ENCODE measurements around the gene FBXL4.

The FBXL4 gene

DNA sequence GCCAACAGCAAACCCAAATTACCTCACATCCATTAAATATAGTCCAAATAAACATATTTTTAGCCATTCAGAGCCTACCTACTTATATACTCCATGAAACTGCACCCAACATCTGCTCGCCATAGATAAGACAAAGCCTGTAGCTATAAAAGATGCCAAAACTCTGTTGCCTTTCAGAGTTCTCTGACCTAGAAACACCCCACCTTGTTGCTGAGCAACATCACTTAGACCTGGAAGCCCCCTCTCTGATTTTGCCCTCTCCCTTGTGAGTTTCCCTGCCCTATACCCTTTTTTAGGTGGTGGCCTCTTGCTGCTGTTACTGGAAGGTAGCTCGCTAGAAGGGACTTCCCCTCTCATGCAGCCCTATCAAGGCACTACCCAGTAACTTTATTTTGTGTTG, 27.7 kb upstream of the FBXL4 start:
- DNase-seq, result no peak
- H3K4me3 ChIP-seq, result no peak overlapping the region
- H3K9me3 ChIP-seq, result no peaks in the 10 kb centered on the region
- intact Hi-C loops (cut with DNase I; ENCODE audit: low total_unique reads), result no loop called here
- peaks cover 0 to 18% (median 0%) of the 10 kb centered on the region in 4 donors for H3K4me1 ChIP-seq
- H3K27ac ChIP-seq, result no peak overlapping the region
- no peaks in the 10 kb centered on the region for H3K36me3 ChIP-seq
- TF ChIP-seq, protein P1, sequence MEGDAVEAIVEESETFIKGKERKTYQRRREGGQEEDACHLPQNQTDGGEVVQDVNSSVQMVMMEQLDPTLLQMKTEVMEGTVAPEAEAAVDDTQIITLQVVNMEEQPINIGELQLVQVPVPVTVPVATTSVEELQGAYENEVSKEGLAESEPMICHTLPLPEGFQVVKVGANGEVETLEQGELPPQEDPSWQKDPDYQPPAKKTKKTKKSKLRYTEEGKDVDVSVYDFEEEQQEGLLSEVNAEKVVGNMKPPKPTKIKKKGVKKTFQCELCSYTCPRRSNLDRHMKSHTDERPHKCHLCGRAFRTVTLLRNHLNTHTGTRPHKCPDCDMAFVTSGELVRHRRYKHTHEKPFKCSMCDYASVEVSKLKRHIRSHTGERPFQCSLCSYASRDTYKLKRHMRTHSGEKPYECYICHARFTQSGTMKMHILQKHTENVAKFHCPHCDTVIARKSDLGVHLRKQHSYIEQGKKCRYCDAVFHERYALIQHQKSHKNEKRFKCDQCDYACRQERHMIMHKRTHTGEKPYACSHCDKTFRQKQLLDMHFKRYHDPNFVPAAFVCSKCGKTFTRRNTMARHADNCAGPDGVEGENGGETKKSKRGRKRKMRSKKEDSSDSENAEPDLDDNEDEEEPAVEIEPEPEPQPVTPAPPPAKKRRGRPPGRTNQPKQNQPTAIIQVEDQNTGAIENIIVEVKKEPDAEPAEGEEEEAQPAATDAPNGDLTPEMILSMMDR (IDR thresholded peaks at IDR 0.05), result no peak
- H3K27me3 ChIP-seq, result no peaks in the 10 kb centered on the region

DNA sequence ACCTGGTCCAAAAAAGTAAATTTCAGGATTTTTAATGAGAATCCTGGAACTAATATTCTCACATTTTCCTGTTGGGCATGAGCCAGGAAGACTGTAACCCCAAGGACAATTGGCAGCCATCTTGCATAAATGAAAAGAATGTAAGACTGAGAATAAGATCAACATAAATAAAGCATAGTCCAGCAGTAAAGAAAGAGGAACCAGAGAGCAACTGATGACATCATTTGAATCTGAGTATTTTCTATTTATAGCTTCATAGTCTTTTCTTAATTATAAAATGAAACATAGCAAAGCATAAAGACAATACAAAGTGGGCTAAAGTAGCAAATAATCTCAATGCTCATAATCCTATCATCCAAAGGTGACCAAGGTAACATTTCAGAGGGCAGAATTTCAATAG, 26.6 kb upstream of the FBXL4 start:
- peaks cover 0 to 9% (median 0%) of the 10 kb centered on the region in 4 donors for H3K4me1 ChIP-seq
- H3K4me3 ChIP-seq, result no peak overlapping the region
- intact Hi-C loops (cut with DNase I; ENCODE audit: low total_unique reads), result no loop called here
- DNase-seq, result no peak
- H3K36me3 ChIP-seq, result no peaks in the 10 kb centered on the region
- TF ChIP-seq, protein P1 (IDR thresholded peaks at IDR 0.05), result no peak
- no peaks in the 10 kb centered on the region for H3K27me3 ChIP-seq
- H3K27ac ChIP-seq, result no peak overlapping the region
- no peaks in the 10 kb centered on the region for H3K9me3 ChIP-seq

DNA sequence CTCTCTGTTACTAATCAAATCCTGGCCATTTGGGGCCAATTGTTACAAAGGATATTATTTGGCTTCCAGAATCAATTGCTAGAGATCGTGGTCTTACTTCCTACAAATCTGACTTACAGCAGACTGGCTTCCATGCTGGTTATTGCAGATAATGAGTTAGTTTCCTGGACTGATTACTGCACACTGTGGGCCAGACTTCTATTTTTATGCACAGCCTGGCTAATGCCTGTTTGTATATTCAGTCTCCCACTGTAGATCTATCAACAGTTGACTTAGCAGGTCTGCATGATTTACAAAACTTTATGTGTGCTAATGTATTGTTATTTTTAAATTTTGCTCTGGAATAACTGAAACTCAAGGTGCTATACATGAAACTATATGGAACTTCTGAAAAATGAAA, 25.8 kb upstream of the FBXL4 start:
- DNase-seq, result no peak
- peaks cover 0 to 2% (median 0%) of the 10 kb centered on the region in 3 donors for H3K9me3 ChIP-seq
- TF ChIP-seq, protein P1 (IDR thresholded peaks at IDR 0.05), result no peak
- intact Hi-C loops (cut with DNase I; ENCODE audit: low total_unique reads), result no loop called here
- no peaks in the 10 kb centered on the region for H3K27me3 ChIP-seq
- peaks cover 0 to 1% (median 0%) of the 10 kb centered on the region in 4 donors for H3K4me1 ChIP-seq
- no peak overlapping the region for H3K27ac ChIP-seq
- H3K36me3 ChIP-seq, result no peaks in the 10 kb centered on the region
- H3K4me3 ChIP-seq, result no peak overlapping the region

DNA sequence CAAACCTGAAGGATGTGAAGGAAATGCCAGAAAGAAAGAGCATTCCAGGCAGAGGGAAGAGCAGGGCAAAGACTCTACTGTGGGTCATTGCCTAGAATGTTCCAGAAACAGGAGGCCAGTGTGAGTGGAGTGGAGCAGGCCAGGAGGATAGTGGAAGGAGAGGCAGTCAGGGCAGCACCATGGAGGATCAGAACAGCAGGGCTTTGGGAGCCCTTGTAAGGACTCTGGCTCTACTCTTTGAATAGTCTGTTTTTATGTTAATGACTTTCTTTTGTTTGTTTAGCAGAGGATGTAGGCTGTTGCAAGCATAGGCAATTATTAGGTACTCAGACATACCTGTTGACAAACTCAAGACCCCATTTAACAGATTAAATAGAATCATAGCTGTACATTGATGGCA, 23.6 kb upstream of the FBXL4 start:
- Histone ChIP-seq H3K36me3 (no peaks in the 10 kb centered on the region), H3K4me1 (no peaks in the 10 kb centered on the region), H3K4me3 (no peak overlapping the region), H3K27me3 (no peaks in the 10 kb centered on the region), H3K9me3 (peaks cover 0 to 7% (median 0%) of the 10 kb centered on the region in 3 donors), H3K27ac (no peak overlapping the region)
- no peak for DNase-seq
- TF ChIP-seq, protein P1 (IDR thresholded peaks at IDR 0.05), result no peak
- intact Hi-C loops (cut with DNase I; ENCODE audit: low total_unique reads), result no loop called here

DNA sequence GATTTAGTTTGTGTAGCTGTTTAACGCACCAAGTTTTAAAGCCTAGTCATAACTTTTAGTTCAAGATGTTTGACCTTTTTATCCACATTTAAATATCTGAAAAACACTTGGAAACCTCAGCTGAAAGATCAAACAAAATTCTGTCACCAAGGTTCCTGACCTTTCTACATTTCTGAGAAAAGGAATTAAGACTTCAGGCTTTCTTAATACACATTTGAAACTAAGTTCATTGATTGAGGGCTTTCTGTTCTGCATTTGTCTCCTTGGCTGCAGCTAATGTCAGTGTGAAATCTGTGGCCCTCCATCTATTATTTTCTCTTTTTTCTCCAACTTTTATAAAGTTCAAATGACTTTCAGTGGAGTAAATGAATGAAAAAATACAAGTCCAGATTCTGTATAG, 22.7 kb upstream of the FBXL4 start:
- intact Hi-C loops (cut with DNase I; ENCODE audit: low total_unique reads), result no loop called here
- no peak overlapping the region for H3K27ac ChIP-seq
- TF ChIP-seq, protein P1 (IDR thresholded peaks at IDR 0.05), result no peak

DNA sequence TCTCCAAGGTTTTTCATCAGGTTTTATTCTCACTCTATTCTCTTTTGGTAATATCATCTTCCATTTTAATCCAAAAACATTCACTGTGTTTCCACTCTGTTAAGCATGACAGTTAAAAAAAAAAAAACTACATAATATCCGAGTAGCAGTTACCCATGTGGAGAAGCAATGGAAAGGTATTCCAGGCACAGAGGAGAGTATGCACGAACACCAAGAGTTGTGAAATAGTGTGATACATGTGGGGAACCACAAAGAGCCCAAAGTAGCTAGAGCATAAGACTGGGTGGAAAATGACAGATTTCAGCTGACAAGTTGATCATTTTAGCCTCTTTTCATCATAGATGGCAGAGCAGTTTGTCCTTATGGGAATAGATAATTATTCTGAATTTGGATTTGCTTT, 19.9 kb upstream of the FBXL4 start:
- Histone ChIP-seq H3K4me3 (no peak overlapping the region), H3K27ac (no peak overlapping the region), H3K27me3 (no peaks in the 10 kb centered on the region), H3K4me1 (no peaks in the 10 kb centered on the region), H3K36me3 (no peaks in the 10 kb centered on the region), H3K9me3 (peaks cover 0 to 7% (median 0%) of the 10 kb centered on the region in 3 donors)
- intact Hi-C loops (cut with DNase I; ENCODE audit: low total_unique reads), result no loop called here
- DNase-seq, result no peak
- TF ChIP-seq, protein P1 (IDR thresholded peaks at IDR 0.05), result no peak

More for the DNA sequence above, 22.7 kb upstream of the FBXL4 start:
- Histone ChIP-seq H3K4me1 (no peaks in the 10 kb centered on the region), H3K27me3 (no peaks in the 10 kb centered on the region), H3K4me3 (no peak overlapping the region), H3K36me3 (no peaks in the 10 kb centered on the region), H3K9me3 (peaks cover 0 to 7% (median 0%) of the 10 kb centered on the region in 3 donors)
- DNase-seq, result no peak
